ENCODE measurements around the gene AP3D1.

GRCh38 chr19:2115911-2116426 is 35.4 kb downstream of the AP3D1 start:
- TF ChIP-seq GATA3 (IDR thresholded peaks at IDR 0.05; ENCODE audit: low read depth, low read length) (no peak), GATA2 (IDR thresholded peaks at IDR 0.05; ENCODE audit: low read depth, low read length) (no peak)

Data from SH-SY5Y (cell line).